ENCODE data around the gene THRAP3. TPM values are rescaled to one million over a fixed set of nuclear protein-coding genes. Genes with fewer than 3 reads are reported as not detected.

Gene THRAP3
- total and polyA plus RNA-seq, 2 donors = 47.6 to 80.9 TPM

- Histone ChIP-seq H3K9me3 (ENCODE audit: control insufficient read depth in 2 of 2, insufficient read depth in 1 of 2, low read length in 1 of 2) (no peaks in the 10 kb centered on the region), H3K36me3 (ENCODE audit: control insufficient read depth in 2 of 2, insufficient read depth in 2 of 2, low read length in 1 of 2) (no peaks in the 10 kb centered on the region), H3K4me1 (ENCODE audit: control insufficient read depth in 2 of 2, insufficient read depth in 2 of 2, low read length in 2 of 2) (peaks cover 8 to 36% of the 10 kb centered on the region in 2 donors), H3K27me3 (ENCODE audit: control insufficient read depth in 2 of 2, insufficient read depth in 1 of 2, low read length in 1 of 2) (peaks cover 49 to 69% of the 10 kb centered on the region in 2 donors), H3K27ac (ENCODE audit: low read depth in 1 of 2, low read length in 1 of 2) (peak within 1 kb of the TSS in 1 of 2 donors; percentile 62), H3K4me3 (ENCODE audit: low read length in 2 of 2) (peak within 1 kb of the TSS; percentile 20 to 57)
- WGBS = 3% methylated on average over 36 of the region's 36 CpGs
- DNase-seq (ENCODE audit: low read depth in 6 of 9, low spot score in 9 of 9) = peak in 1 of 9 donors; percentile 31
Measured at GRCh38 chr1:36323636-36324352, 99.6 kb downstream of the THRAP3 start, which contains the start of gene EVA1B. EVA1B (minus strand) TSS chr1:36323645; CDS start chr1:36323037, 608 bp downstream.

DNA sequence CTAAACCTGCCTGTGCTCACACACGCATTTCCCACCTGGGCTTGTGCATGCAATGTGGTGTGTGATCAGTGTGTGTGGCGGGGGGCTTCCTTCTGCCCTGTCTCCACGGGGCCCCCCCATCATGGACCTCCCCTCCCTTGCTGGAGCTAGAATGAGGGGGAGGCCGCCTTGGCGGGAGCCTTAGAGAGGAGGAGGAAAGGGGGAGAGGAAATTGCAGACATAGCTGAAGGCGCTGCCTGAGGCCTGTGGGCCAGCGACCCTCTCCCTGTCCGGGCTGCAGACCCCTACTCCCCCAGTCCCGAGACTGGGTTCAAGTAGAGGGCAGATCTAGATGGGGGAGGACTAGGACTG is 100.1 kb downstream of the THRAP3 start:
- DNase-seq (ENCODE audit: low read depth in 6 of 9, low spot score in 9 of 9) = no peak
- Histone ChIP-seq H3K27ac (ENCODE audit: low read depth in 1 of 2, low read length in 1 of 2) (no peak overlapping the region), H3K4me3 (ENCODE audit: low read length in 2 of 2) (no peak overlapping the region), H3K4me1 (ENCODE audit: control insufficient read depth in 2 of 2, insufficient read depth in 2 of 2, low read length in 2 of 2) (peaks cover 8 to 36% of the 10 kb centered on the region in 2 donors), H3K36me3 (ENCODE audit: control insufficient read depth in 2 of 2, insufficient read depth in 2 of 2, low read length in 1 of 2) (no peaks in the 10 kb centered on the region), H3K27me3 (ENCODE audit: control insufficient read depth in 2 of 2, insufficient read depth in 1 of 2, low read length in 1 of 2) (peaks cover 49 to 66% of the 10 kb centered on the region in 2 donors), H3K9me3 (ENCODE audit: control insufficient read depth in 2 of 2, insufficient read depth in 1 of 2, low read length in 1 of 2) (no peaks in the 10 kb centered on the region)
- WGBS = 12% methylated on average over 9 of the region's 9 CpGs

GRCh38 chr1:36326499-36326898 is 102.3 kb downstream of the THRAP3 start:
- no peak for DNase-seq (ENCODE audit: low read depth in 6 of 9, low spot score in 9 of 9)
- H3K4me1 ChIP-seq (ENCODE audit: control insufficient read depth in 2 of 2, insufficient read depth in 2 of 2, low read length in 2 of 2) = peaks cover 8 to 22% of the 10 kb centered on the region in 2 donors
- H3K27me3 ChIP-seq (ENCODE audit: control insufficient read depth in 2 of 2, insufficient read depth in 1 of 2, low read length in 1 of 2) = peaks cover 36 to 45% of the 10 kb centered on the region in 2 donors
- 50% methylated on average over 6 of the region's 6 CpGs for WGBS
- no peak overlapping the region for H3K4me3 ChIP-seq (ENCODE audit: low read length in 2 of 2)
- H3K9me3 ChIP-seq (ENCODE audit: control insufficient read depth in 2 of 2, insufficient read depth in 1 of 2, low read length in 1 of 2) = no peaks in the 10 kb centered on the region
- H3K36me3 ChIP-seq (ENCODE audit: control insufficient read depth in 2 of 2, insufficient read depth in 2 of 2, low read length in 1 of 2) = no peaks in the 10 kb centered on the region
- H3K27ac ChIP-seq (ENCODE audit: low read depth in 1 of 2, low read length in 1 of 2) = no peak overlapping the region

GRCh38 chr1:36327421-36328087 is 103.3 kb downstream of the THRAP3 start:
- WGBS = 94% methylated on average over 9 of the region's 9 CpGs
- no peaks in the 10 kb centered on the region for H3K9me3 ChIP-seq (ENCODE audit: control insufficient read depth in 2 of 2, insufficient read depth in 1 of 2, low read length in 1 of 2)
- peaks cover 8 to 15% of the 10 kb centered on the region in 2 donors for H3K4me1 ChIP-seq (ENCODE audit: control insufficient read depth in 2 of 2, insufficient read depth in 2 of 2, low read length in 2 of 2)
- H3K27me3 ChIP-seq (ENCODE audit: control insufficient read depth in 2 of 2, insufficient read depth in 1 of 2, low read length in 1 of 2) = peaks cover 26 to 38% of the 10 kb centered on the region in 2 donors
- H3K36me3 ChIP-seq (ENCODE audit: control insufficient read depth in 2 of 2, insufficient read depth in 2 of 2, low read length in 1 of 2) = no peaks in the 10 kb centered on the region
- H3K4me3 ChIP-seq (ENCODE audit: low read length in 2 of 2) = no peak overlapping the region
- no peak for DNase-seq (ENCODE audit: low read depth in 6 of 9, low spot score in 9 of 9)
- no peak overlapping the region for H3K27ac ChIP-seq (ENCODE audit: low read depth in 1 of 2, low read length in 1 of 2)

DNA sequence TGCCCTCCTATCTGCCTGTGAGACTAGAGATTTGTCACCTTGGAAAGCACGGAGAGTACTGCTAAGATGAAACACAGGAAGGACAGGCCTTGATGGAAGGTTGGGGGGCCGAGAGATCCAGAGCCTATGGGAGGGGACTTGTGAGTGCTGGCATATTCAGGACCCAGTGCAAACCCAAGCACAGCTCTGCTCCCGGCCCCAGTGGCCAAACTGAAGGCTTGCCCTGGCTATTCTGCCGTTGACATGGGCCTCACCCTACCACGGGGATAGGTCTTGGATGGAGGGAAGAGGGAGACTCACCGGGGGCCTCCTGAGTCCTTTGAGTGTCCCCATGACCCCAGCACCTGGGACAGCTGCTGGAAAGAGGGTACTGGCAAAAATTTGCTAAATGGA is 103.8 kb downstream of the THRAP3 start:
- H3K27me3 ChIP-seq (ENCODE audit: control insufficient read depth in 2 of 2, insufficient read depth in 1 of 2, low read length in 1 of 2) = peaks cover 21 to 33% of the 10 kb centered on the region in 2 donors
- H3K9me3 ChIP-seq (ENCODE audit: control insufficient read depth in 2 of 2, insufficient read depth in 1 of 2, low read length in 1 of 2) = no peaks in the 10 kb centered on the region
- H3K27ac ChIP-seq (ENCODE audit: low read depth in 1 of 2, low read length in 1 of 2) = no peak overlapping the region
- DNase-seq (ENCODE audit: low read depth in 6 of 9, low spot score in 9 of 9) = no peak
- H3K4me1 ChIP-seq (ENCODE audit: control insufficient read depth in 2 of 2, insufficient read depth in 2 of 2, low read length in 2 of 2) = peaks cover 7 to 10% of the 10 kb centered on the region in 2 donors
- no peak overlapping the region for H3K4me3 ChIP-seq (ENCODE audit: low read length in 2 of 2)
- WGBS = 95% methylated on average over 6 of the region's 6 CpGs
- no peaks in the 10 kb centered on the region for H3K36me3 ChIP-seq (ENCODE audit: control insufficient read depth in 2 of 2, insufficient read depth in 2 of 2, low read length in 1 of 2)

DNA sequence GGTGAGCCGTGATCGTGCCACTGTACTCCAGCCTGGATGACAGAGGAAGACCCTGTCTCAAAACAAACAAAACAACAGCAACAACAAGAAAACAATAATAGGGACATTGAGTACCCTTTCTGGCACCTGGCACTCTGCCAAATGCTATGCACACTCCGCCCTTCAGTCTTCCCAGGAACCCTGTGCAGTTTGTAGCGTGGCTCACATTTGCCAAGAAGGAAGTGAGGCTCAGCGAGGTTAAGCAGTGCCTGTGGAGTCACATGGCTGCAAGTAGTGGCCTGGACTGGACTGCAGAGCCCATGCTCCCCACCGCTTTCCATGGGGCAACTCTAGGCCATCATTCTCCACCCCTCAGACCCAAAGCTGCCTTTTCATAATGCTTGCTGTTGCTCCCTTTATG is 104.5 kb downstream of the THRAP3 start:
- Histone ChIP-seq H3K9me3 (ENCODE audit: control insufficient read depth in 2 of 2, insufficient read depth in 1 of 2, low read length in 1 of 2) (no peaks in the 10 kb centered on the region), H3K4me1 (ENCODE audit: control insufficient read depth in 2 of 2, insufficient read depth in 2 of 2, low read length in 2 of 2) (peaks cover 4 to 9% of the 10 kb centered on the region in 2 donors), H3K4me3 (ENCODE audit: low read length in 2 of 2) (no peak overlapping the region), H3K27me3 (ENCODE audit: control insufficient read depth in 2 of 2, insufficient read depth in 1 of 2, low read length in 1 of 2) (peaks cover 15 to 27% of the 10 kb centered on the region in 2 donors), H3K36me3 (ENCODE audit: control insufficient read depth in 2 of 2, insufficient read depth in 2 of 2, low read length in 1 of 2) (no peaks in the 10 kb centered on the region), H3K27ac (ENCODE audit: low read depth in 1 of 2, low read length in 1 of 2) (no peak overlapping the region)
- 84% methylated on average over 6 of the region's 6 CpGs for WGBS
- no peak for DNase-seq (ENCODE audit: low read depth in 6 of 9, low spot score in 9 of 9)

DNA sequence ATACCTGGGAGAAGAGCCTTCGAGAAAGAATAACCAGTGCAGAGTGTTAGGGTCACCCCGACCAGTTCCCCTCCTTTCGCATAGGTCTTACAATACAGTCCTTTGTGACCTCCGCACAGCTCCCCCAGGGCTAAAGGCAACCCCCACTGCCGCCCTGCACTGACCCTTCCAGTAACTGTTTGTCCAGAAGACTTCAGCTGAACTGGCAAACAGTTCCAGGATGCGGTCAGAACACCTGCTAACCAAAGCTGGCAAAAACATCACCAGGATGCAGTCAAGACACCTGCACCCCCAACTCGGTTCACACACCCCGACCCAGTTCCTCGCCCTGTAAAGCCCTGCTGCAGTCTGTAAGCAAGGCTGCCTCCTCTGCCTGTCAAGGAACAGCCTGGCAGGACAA is 105.6 kb downstream of the THRAP3 start:
- peaks cover 4 to 16% of the 10 kb centered on the region in 2 donors for H3K27me3 ChIP-seq (ENCODE audit: control insufficient read depth in 2 of 2, insufficient read depth in 1 of 2, low read length in 1 of 2)
- no peaks in the 10 kb centered on the region for H3K9me3 ChIP-seq (ENCODE audit: control insufficient read depth in 2 of 2, insufficient read depth in 1 of 2, low read length in 1 of 2)
- no peak overlapping the region for H3K27ac ChIP-seq (ENCODE audit: low read depth in 1 of 2, low read length in 1 of 2)
- 91% methylated on average over 9 of the region's 9 CpGs for WGBS
- no peaks in the 10 kb centered on the region for H3K4me1 ChIP-seq (ENCODE audit: control insufficient read depth in 2 of 2, insufficient read depth in 2 of 2, low read length in 2 of 2)
- no peaks in the 10 kb centered on the region for H3K36me3 ChIP-seq (ENCODE audit: control insufficient read depth in 2 of 2, insufficient read depth in 2 of 2, low read length in 1 of 2)
- no peak for DNase-seq (ENCODE audit: low read depth in 6 of 9, low spot score in 9 of 9)
- no peak overlapping the region for H3K4me3 ChIP-seq (ENCODE audit: low read length in 2 of 2)

DNA sequence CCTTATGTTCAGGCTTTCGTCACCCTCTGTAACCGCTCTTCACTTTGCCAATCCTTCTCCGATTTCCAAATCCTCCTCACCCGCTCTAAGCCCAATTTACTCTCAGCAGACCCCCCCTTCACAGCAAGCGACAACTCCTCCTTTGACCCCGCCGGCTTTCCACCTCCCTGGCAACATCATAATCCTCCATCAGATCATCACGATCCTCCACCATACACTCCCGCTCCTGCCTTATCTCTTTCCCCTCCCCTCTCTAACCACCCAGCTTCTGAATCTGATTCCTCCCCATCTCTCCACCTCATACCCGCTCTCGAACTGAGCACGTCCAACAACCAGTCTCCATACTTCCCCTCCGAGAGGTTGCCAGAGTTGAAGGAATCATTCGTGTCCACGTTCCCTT is 106.7 kb downstream of the THRAP3 start:
- WGBS = 96% methylated on average over 15 of the region's 15 CpGs
- Histone ChIP-seq H3K9me3 (ENCODE audit: control insufficient read depth in 2 of 2, insufficient read depth in 1 of 2, low read length in 1 of 2) (no peaks in the 10 kb centered on the region), H3K27me3 (ENCODE audit: control insufficient read depth in 2 of 2, insufficient read depth in 1 of 2, low read length in 1 of 2) (peaks cover 0 to 7% of the 10 kb centered on the region in 2 donors), H3K4me3 (ENCODE audit: low read length in 2 of 2) (no peak overlapping the region), H3K27ac (ENCODE audit: low read depth in 1 of 2, low read length in 1 of 2) (no peak overlapping the region), H3K4me1 (ENCODE audit: control insufficient read depth in 2 of 2, insufficient read depth in 2 of 2, low read length in 2 of 2) (no peaks in the 10 kb centered on the region), H3K36me3 (ENCODE audit: control insufficient read depth in 2 of 2, insufficient read depth in 2 of 2, low read length in 1 of 2) (no peaks in the 10 kb centered on the region)
- DNase-seq (ENCODE audit: low read depth in 6 of 9, low spot score in 9 of 9) = no peak

- H3K4me3 ChIP-seq (ENCODE audit: low read length in 2 of 2) = no peak overlapping the region
- 98% methylated on average over 6 of the region's 6 CpGs for WGBS
- H3K36me3 ChIP-seq (ENCODE audit: control insufficient read depth in 2 of 2, insufficient read depth in 2 of 2, low read length in 1 of 2) = peaks cover 6 to 18% of the 10 kb centered on the region in 2 donors
- DNase-seq (ENCODE audit: low read depth in 6 of 9, low spot score in 9 of 9) = no peak
- H3K27ac ChIP-seq (ENCODE audit: low read depth in 1 of 2, low read length in 1 of 2) = no peak overlapping the region
- H3K27me3 ChIP-seq (ENCODE audit: control insufficient read depth in 2 of 2, insufficient read depth in 1 of 2, low read length in 1 of 2) = no peaks in the 10 kb centered on the region
- no peaks in the 10 kb centered on the region for H3K9me3 ChIP-seq (ENCODE audit: control insufficient read depth in 2 of 2, insufficient read depth in 1 of 2, low read length in 1 of 2)
- H3K4me1 ChIP-seq (ENCODE audit: control insufficient read depth in 2 of 2, insufficient read depth in 2 of 2, low read length in 2 of 2) = no peaks in the 10 kb centered on the region
Measured at GRCh38 chr1:36337830-36338229, 113.6 kb downstream of the THRAP3 start.

Data from thymus (tissue), 11 donors.